Calu3 (cell line): ENCODE results near the gene STXBP1. TPM values are rescaled to one million over a fixed set of nuclear protein-coding genes. Genes with fewer than 3 reads are reported as not detected.

Experiments used
- BruUV-seq: library from RNA; stranded (reverse); fragments of 400-500 nt; replicated peaks from 2 replicates; lab custom pipeline; 2021; lab: Mats Ljungman, UMichigan
- CTCF ChIA-PET: fragments of 300-600 bp; sonication (Branson Sonifier 250); formaldehyde crosslinking; loops from one replicate; lab custom pipeline; 2022; ENCODE audit warnings: antibody characterized with exemption; lab: Charles Lee
- DNase-seq: peaks from one replicate; pipeline ENCODE4 v3.0.0; 2022
- H3K27ac Mint-ChIP-seq: one replicate; pipeline ENCODE4 v1.8.0; 2022; ENCODE audit warnings: mixed read lengths; ENCODE audit not compliant: unreplicated experiment
- H3K27me3 Mint-ChIP-seq: one replicate; pipeline ENCODE4 v1.8.0; 2022; ENCODE audit warnings: mixed read lengths; ENCODE audit not compliant: unreplicated experiment
- H3K36me3 Mint-ChIP-seq: one replicate; pipeline ENCODE4 v1.8.0; 2022; ENCODE audit warnings: mild to moderate bottlenecking, moderate library complexity, mixed read lengths; ENCODE audit not compliant: insufficient read depth, unreplicated experiment
- H3K4me1 Mint-ChIP-seq: one replicate; pipeline ENCODE4 v1.8.0; 2022; ENCODE audit warnings: mild to moderate bottlenecking, low read depth, mixed read lengths; ENCODE audit not compliant: unreplicated experiment
- H3K4me3 Mint-ChIP-seq: one replicate; pipeline ENCODE4 v1.8.0; 2022; ENCODE audit warnings: mild to moderate bottlenecking, low read depth, moderate library complexity, mixed read lengths; ENCODE audit not compliant: unreplicated experiment
- H3K9me3 Mint-ChIP-seq: one replicate; pipeline ENCODE4 v1.8.0; 2022; ENCODE audit warnings: low read depth, mixed read lengths; ENCODE audit not compliant: unreplicated experiment
- CTCF ChIP-seq: fragments of 200-600 bp; IDR thresholded peaks from one replicate; pipeline ENCODE4 v1.8.0; 2022; ENCODE audit warnings: antibody characterized with exemption; ENCODE audit not compliant: unreplicated experiment
- intact Hi-C: fragments of 100-400 bp; cut with micrococcal nuclease; formaldehyde crosslinking; loops from one replicate; pipeline ENCODE4 v1.10.0; 2022; ENCODE audit not compliant: unreplicated experiment
- total RNA-seq: library from RNA; stranded (reverse); gene quantifications from 2 replicates; pipeline ENCODE4 v1.2.3, GENCODE V29; 2022

Gene STXBP1
- total RNA-seq, 1 experiment from 2014 or later, result 5.9 TPM

GRCh38 chr9:127684576-127684975 is 72.5 kb downstream of the STXBP1 start:
- Mint-ChIP-seq H3K36me3 (no peaks in the 10 kb centered on the region), H3K27ac (no peak overlapping the region), H3K4me3 (no peak overlapping the region), H3K9me3 (no peaks in the 10 kb centered on the region), H3K4me1 (no peaks in the 10 kb centered on the region), H3K27me3 (no peaks in the 10 kb centered on the region)
- TF ChIP-seq CTCF, result no peak
- no TSS peak for BruUV-seq
- intact Hi-C loops, result no loop called here
- no peak for DNase-seq
- CTCF ChIA-PET, result no interaction called here

GRCh38 chr9:127686461-127687393 is 74.7 kb downstream of the STXBP1 start:
- DNase-seq, result no peak
- Mint-ChIP-seq H3K27ac (no peak overlapping the region), H3K27me3 (no peaks in the 10 kb centered on the region), H3K36me3 (no peaks in the 10 kb centered on the region), H3K9me3 (no peaks in the 10 kb centered on the region), H3K4me3 (no peak overlapping the region), H3K4me1 (no peaks in the 10 kb centered on the region)
- no TSS peak for BruUV-seq
- TF ChIP-seq CTCF, result no peak
- CTCF ChIA-PET, result no interaction called here
- intact Hi-C loops, result no loop called here

GRCh38 chr9:127689329-127690000 is 77.4 kb downstream of the STXBP1 start:
- Mint-ChIP-seq H3K4me3 (no peak overlapping the region), H3K36me3 (no peaks in the 10 kb centered on the region), H3K27ac (no peak overlapping the region), H3K9me3 (no peaks in the 10 kb centered on the region), H3K27me3 (no peaks in the 10 kb centered on the region), H3K4me1 (no peaks in the 10 kb centered on the region)
- CTCF ChIA-PET, result interaction anchor here (0.6 kb wide), 1 partner anchor 1354 kb away, joined by 5 read pairs; no protein-coding TSS in a partner anchor
- no TSS peak for BruUV-seq
- intact Hi-C loops, result no loop called here
- TF ChIP-seq CTCF, result no peak
- DNase-seq, result no peak

- no peak for DNase-seq
- Mint-ChIP-seq H3K27ac (no peak overlapping the region), H3K4me3 (no peak overlapping the region), H3K36me3 (no peaks in the 10 kb centered on the region), H3K27me3 (no peaks in the 10 kb centered on the region), H3K4me1 (peaks cover 9% of the 10 kb centered on the region), H3K9me3 (no peaks in the 10 kb centered on the region)
- CTCF ChIA-PET, result no interaction called here
- no TSS peak for BruUV-seq
- no peak for TF ChIP-seq CTCF
- intact Hi-C loops, result no loop called here
These were observed 78.7 kb downstream of the STXBP1 start for GRCh38 chr9:127690735-127691134.
